Measurements from ENCODE around the gene GPR65. TPM values are rescaled to one million over a fixed set of nuclear protein-coding genes. Genes with fewer than 3 reads are reported as not detected.

GPR65 gene, protein sequence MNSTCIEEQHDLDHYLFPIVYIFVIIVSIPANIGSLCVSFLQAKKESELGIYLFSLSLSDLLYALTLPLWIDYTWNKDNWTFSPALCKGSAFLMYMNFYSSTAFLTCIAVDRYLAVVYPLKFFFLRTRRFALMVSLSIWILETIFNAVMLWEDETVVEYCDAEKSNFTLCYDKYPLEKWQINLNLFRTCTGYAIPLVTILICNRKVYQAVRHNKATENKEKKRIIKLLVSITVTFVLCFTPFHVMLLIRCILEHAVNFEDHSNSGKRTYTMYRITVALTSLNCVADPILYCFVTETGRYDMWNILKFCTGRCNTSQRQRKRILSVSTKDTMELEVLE
- total RNA-seq (2014; rRNA removed; shearing (Covaris generic)) = not detected in 2 replicates
- polyA plus RNA-seq (2016; fragmentation: Nextera tagmentation; extraction: Ambion mirVana) = not detected in 2 replicates
- long read RNA-seq = 0 reads

GRCh38 chr14:88005050-88005481 is at the start of gene GPR65:
GPR65 (plus strand) TSS chr14:88005135; CDS start chr14:88010848, 5,713 bp downstream.
- Histone ChIP-seq H3K79me2 (replicated peaks; ENCODE audit: insufficient read depth) (no peaks in the 10 kb centered on the region), H3K4me2 (no peak within 1 kb of the TSS), H3K4me1 (ENCODE audit: insufficient read depth) (no peaks in the 10 kb centered on the region), H3F3A (replicated peaks; ENCODE audit: low read depth) (no peaks in the 10 kb centered on the region), H2AFZ (no peak within 1 kb of the TSS), H4K20me1 (replicated peaks; ENCODE audit: insufficient read depth) (no peaks in the 10 kb centered on the region), H3K9me2 (ENCODE audit: insufficient read depth) (no peaks in the 10 kb centered on the region), H3K36me3 (ENCODE audit: insufficient read depth) (no peaks in the 10 kb centered on the region), H3K4me3 (no peak within 1 kb of the TSS), H3K27ac (ENCODE audit: low read depth) (no peak within 1 kb of the TSS), H3K27me3 (ENCODE audit: insufficient read depth) (no peaks in the 10 kb centered on the region)
- H3K4me1 Mint-ChIP-seq = peaks cover 7% of the 10 kb centered on the region; the same call in 2 of the 3 replicates
- peaks cover 1% of the 10 kb centered on the region for H3K27me3 Mint-ChIP-seq (ENCODE audit: insufficient read depth, low read depth, poor library complexity)
- no peaks in the 10 kb centered on the region for H3K36me3 Mint-ChIP-seq (ENCODE audit: low read depth)
- no peak for ATAC-seq
- TF ChIP-seq EZH2phosphoT487 (IDR thresholded peaks at IDR 0.05; ENCODE audit: unreplicated experiment) (no peak), ZNF114 (CRISPR knock-in tag; IDR thresholded peaks at IDR 0.05) (no peak), POLR2AphosphoS5 (IDR thresholded peaks at IDR 0.05; ENCODE audit: low read depth) (no peak)
- H3K4me3 Mint-ChIP-seq = no peak within 1 kb of the TSS
- no peak within 1 kb of the TSS for H3K27ac Mint-ChIP-seq
- H3K9me3 Mint-ChIP-seq = no peaks in the 10 kb centered on the region
- no peak for DNase-seq (ENCODE audit: low spot score)

DNA sequence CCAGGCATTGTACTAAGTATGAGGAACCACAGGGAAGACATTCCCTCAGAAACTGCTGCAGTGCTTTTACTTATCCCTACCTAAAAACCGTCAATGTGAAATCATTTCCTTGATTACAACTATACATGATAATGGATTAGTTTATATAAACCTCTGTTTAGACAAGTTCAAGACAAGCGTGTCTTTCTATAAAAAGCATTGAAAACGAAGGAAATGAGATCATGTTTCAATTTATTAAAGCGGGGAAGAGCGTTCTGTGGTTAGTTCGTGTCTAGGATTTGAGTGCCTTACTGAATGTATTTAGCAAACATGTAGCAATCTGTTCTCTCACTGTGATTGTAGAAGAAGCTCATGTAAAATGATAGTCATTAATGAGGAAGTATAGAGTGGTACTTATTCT is 49.4 kb upstream of the GPR65 start:
- peaks cover 3% of the 10 kb centered on the region; the same call in 1 of the 3 replicates for H3K36me3 Mint-ChIP-seq (ENCODE audit: low read depth)
- TF ChIP-seq POLR2AphosphoS5 (IDR thresholded peaks at IDR 0.05; ENCODE audit: low read depth) (no peak), EZH2 (IDR thresholded peaks at IDR 0.05; ENCODE audit: low read depth, unreplicated experiment) (no peak)
- H3K4me2 ChIP-seq = no peak overlapping the region
- H3K27ac ChIP-seq (ENCODE audit: low read depth) = no peak overlapping the region
- peaks cover 1% of the 10 kb centered on the region; the same call in 2 of the 3 replicates for H3K4me1 Mint-ChIP-seq
- no peak overlapping the region for H3K27ac Mint-ChIP-seq
- H3K9me3 Mint-ChIP-seq = no peaks in the 10 kb centered on the region
- no peaks in the 10 kb centered on the region for H3K27me3 Mint-ChIP-seq (ENCODE audit: insufficient read depth, low read depth, poor library complexity)
- no peak overlapping the region for H3K4me3 ChIP-seq
- H3F3A ChIP-seq (replicated peaks; ENCODE audit: low read depth) = no peaks in the 10 kb centered on the region
- H3K27me3 ChIP-seq (ENCODE audit: insufficient read depth) = no peaks in the 10 kb centered on the region
- no peaks in the 10 kb centered on the region for H3K36me3 ChIP-seq (ENCODE audit: insufficient read depth)
- H3K79me2 ChIP-seq (replicated peaks; ENCODE audit: insufficient read depth) = no peaks in the 10 kb centered on the region
- DNase-seq (ENCODE audit: low spot score) (no peak), ATAC-seq (no peak)
- H3K4me1 ChIP-seq (ENCODE audit: insufficient read depth) = no peaks in the 10 kb centered on the region
- no peaks in the 10 kb centered on the region for H3K9me2 ChIP-seq (ENCODE audit: insufficient read depth)
- H4K20me1 ChIP-seq (replicated peaks; ENCODE audit: insufficient read depth) = no peaks in the 10 kb centered on the region
- no peak overlapping the region for H3K4me3 Mint-ChIP-seq
- H2AFZ ChIP-seq = no peak overlapping the region

- DNase-seq (ENCODE audit: low spot score) = no peak
- no peak overlapping the region for H3K4me3 Mint-ChIP-seq
- no peak for TF ChIP-seq REST (IDR thresholded peaks at IDR 0.05; ENCODE audit: unreplicated experiment)
Measured at GRCh38 chr14:87960013-87960787, 44.7 kb upstream of the GPR65 start.

More at GRCh38 chr14:87960013-87960787, 44.7 kb upstream of the GPR65 start:
- no peaks in the 10 kb centered on the region for H4K20me1 ChIP-seq (replicated peaks; ENCODE audit: insufficient read depth)
- no peaks in the 10 kb centered on the region for H3K79me2 ChIP-seq (replicated peaks; ENCODE audit: insufficient read depth)
- Mint-ChIP-seq H3K27ac (no peak overlapping the region), H3K27me3 (ENCODE audit: insufficient read depth, low read depth, poor library complexity) (peaks cover 1% of the 10 kb centered on the region), H3K4me1 (no peaks in the 10 kb centered on the region), H3K36me3 (ENCODE audit: low read depth) (peaks cover 3% of the 10 kb centered on the region; the same call in 1 of the 3 replicates), H3K9me3 (no peaks in the 10 kb centered on the region)
- no peak overlapping the region for H3K27ac ChIP-seq (ENCODE audit: low read depth)
- H2AFZ ChIP-seq = no peak overlapping the region
- no peaks in the 10 kb centered on the region for H3K4me1 ChIP-seq (ENCODE audit: insufficient read depth)
- no peaks in the 10 kb centered on the region for H3K36me3 ChIP-seq (ENCODE audit: insufficient read depth)
- H3K4me2 ChIP-seq = no peak overlapping the region
- no peak for ATAC-seq
- no peaks in the 10 kb centered on the region for H3F3A ChIP-seq (replicated peaks; ENCODE audit: low read depth)
- no peak overlapping the region for H3K4me3 ChIP-seq
- H3K9me2 ChIP-seq (ENCODE audit: insufficient read depth) = no peaks in the 10 kb centered on the region
- no peaks in the 10 kb centered on the region for H3K27me3 ChIP-seq (ENCODE audit: insufficient read depth)

All from GM23338 (cell line).